DOHH2 (cell line): Measurements from ENCODE around the gene NPY.

Experiments
- CTCF ChIP-seq: fragments of 200-600 bp; sonication (generic); IDR thresholded peaks from one replicate; pipeline ENCODE4 v1.5.1; 2014; ENCODE audit warnings: antibody characterized with exemption, mild to moderate bottlenecking, low read depth, low read length; ENCODE audit not compliant: poor library complexity, severe bottlenecking
- EZH2phosphoT487 ChIP-seq: fragments of 200-600 bp; sonication (generic); IDR thresholded peaks from 2 replicates; pipeline ENCODE4 v1.6.1; 2017; ENCODE audit warnings: borderline replicate concordance, mild to moderate bottlenecking, antibody characterized with exemption, low read length, moderate library complexity, mixed read lengths

GRCh38 chr7:24328050-24328449, 44.1 kb downstream of the NPY start:
- TF ChIP-seq EZH2phosphoT487, result no peak
- TF ChIP-seq CTCF, result no peak
